Measurements from ENCODE around the gene KRT10. TPM values are rescaled to one million over a fixed set of nuclear protein-coding genes. Genes with fewer than 3 reads are reported as not detected.
"Not testable (repeated sequence)": the region's sequence is repeated elsewhere in the genome, so short reads cannot be mapped to it uniquely, and the experiment has no call there.

KRT10 gene
- 4.3 TPM for total RNA-seq

DNA sequence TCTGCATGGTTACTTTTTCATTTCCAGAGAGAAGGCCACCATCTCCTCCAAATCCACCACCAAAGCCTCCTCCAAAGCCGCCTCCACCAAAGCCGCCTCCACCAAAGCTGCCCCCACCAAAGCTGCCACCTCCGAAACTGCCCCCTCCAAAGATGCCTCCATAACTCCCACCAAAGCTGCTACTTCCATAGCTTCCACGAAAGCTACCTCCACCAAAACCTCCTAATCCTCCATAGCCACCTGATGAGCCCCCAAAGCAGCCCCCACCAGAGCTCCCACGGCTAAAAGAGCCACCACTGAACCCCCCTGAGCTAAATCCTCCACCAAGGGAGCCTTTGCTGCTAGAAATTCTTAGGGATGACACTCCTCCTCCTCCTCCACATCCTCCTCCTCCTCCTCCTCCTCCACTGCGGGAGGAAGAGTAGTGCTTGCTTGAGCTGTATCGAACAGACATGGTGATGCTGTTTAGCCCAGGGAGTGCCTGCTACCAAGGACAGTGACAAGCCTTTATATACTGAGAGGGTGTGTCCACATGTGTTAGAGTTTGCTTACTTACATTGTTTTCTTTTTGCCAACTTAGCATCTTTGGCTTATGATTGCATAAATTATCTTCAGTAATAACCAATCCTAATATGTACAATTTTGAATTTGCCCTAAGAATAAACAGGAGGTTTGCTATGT is at the start of gene KRT10:
TSS of gene KRT10 (minus strand) at position 483 of the 681 bp plus-strand sequence. CDS start at position 454, 29 bp downstream.
- no peak within 1 kb of the TSS for H3K4me3 ChIP-seq (ENCODE audit: low read length)
- H3K4me1 ChIP-seq (ENCODE audit: insufficient read depth, low read length), result peaks cover 10% of the 10 kb centered on the region
- no peaks in the 10 kb centered on the region for H3K9me3 ChIP-seq (ENCODE audit: low read depth, low read length)

DNA sequence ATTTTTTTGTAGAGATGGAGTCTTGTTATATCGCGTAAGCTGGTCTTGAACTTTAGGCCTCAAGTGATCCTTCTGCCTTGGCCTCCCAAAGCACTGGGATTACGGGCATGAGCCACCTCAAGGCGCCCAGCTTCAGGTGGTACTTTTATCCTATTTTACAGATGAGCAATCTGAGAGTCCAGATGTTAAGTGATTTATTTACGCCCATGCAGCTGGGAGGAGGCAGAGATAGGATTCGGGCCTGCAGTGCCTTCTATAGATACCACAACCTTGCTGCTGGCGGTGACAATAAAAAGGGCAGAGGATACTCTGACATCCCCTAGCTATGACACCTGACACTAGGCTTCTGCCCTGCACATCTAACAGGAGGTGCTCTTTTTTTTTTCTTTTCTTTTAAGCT is 48.9 kb upstream of the KRT10 start:
- peaks cover 10% of the 10 kb centered on the region for H3K27me3 ChIP-seq (ENCODE audit: insufficient read depth, low read length)

More for the DNA sequence above, at the start of gene KRT10:
- H3K27me3 ChIP-seq (ENCODE audit: insufficient read depth, low read length), result peaks cover 3% of the 10 kb centered on the region

DNA sequence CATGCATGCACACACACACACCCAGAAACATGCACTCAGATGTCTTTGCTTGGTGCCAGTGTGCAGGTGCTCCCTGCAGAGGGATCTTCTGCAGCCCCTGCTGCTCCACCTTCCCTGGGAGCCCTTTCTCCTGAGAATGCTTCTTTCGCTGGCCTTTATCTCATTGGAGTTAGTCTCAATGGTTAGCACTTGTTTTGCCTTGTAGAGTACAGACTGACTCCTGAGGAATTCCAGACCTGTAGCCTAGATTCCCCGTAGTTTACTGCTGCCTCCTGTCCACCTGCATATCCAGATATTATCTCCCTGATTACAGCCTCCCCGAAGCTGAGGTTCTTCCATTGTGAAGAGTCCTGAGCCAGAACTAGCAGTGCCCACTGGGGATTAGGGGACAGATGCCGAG is 47.7 kb upstream of the KRT10 start:
- no peaks in the 10 kb centered on the region for H3K9me3 ChIP-seq (ENCODE audit: low read depth, low read length)
- H3K27me3 ChIP-seq (ENCODE audit: insufficient read depth, low read length), result peaks cover 10% of the 10 kb centered on the region
- no peaks in the 10 kb centered on the region for H3K4me1 ChIP-seq (ENCODE audit: insufficient read depth, low read length)
- H3K4me3 ChIP-seq (ENCODE audit: low read length), result no peak overlapping the region

More for the DNA sequence above, 48.9 kb upstream of the KRT10 start:
- Histone ChIP-seq H3K9me3 (ENCODE audit: low read depth, low read length) (no peaks in the 10 kb centered on the region), H3K4me3 (ENCODE audit: low read length) (no peak overlapping the region), H3K4me1 (ENCODE audit: insufficient read depth, low read length) (no peaks in the 10 kb centered on the region)

DNA sequence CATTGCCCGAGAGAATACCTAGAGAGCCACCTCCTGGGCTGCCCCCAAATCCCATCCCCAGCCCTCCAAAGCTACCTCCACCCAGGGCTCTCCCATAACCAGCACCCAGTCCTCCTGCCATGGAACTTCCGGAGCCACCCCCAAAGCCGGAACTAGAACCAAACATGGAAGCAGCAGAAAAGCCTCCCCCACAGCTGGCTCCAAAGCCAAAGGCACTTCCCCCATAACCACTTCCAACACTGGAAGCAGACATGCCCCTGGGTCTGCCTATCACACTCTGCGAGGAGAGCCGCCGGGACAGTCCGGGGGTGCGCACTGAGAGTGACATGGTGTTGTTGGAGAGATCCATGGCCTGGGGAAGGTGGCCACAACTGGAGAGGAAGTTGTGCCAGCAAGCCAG is 44.4 kb upstream of the KRT10 start, which contains the start of gene KRT12:
TSS of gene KRT12 (minus strand) at position 386 of the 400 bp plus-strand sequence. CDS start at position 349, 37 bp downstream.
- peaks cover 10% of the 10 kb centered on the region for H3K27me3 ChIP-seq (ENCODE audit: insufficient read depth, low read length)
- H3K4me1 ChIP-seq (ENCODE audit: insufficient read depth, low read length), result no peaks in the 10 kb centered on the region
- no peaks in the 10 kb centered on the region for H3K9me3 ChIP-seq (ENCODE audit: low read depth, low read length)
- no peak within 1 kb of the TSS for H3K4me3 ChIP-seq (ENCODE audit: low read length)

DNA sequence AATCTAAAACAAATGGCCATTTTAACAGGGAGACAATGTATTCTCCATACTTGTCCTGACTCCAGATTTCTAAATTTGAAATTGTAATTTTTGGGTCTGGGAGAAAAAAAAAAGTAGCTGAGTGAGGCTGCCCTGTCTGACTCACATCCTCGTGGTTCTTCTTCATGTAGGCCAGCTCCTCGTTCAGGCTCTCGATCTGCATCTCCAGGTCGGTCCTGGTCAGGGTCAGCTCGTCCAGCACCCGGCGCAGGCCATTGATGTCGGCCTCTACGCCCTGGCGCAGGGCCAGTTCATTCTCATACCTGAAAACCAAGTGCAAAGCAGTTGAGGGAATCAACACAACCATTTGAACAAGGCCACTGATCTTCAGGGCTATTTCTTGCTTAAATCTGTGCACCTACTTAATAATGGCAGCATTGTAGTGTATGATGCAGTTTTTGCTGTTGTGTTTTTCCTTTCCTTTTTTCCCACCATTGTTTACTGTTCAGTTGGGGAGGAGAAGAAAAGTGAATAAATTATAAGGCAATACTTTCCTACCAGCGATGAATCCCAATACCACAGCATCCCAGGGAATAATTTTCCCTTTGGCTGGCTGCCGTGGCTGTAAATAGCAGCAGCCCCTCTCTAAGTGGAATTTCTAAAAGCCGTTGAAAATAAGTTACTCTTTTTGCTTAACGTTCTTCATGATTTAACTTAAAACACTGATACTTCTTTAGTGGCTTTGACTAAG is 42.4 kb upstream of the KRT10 start:
- no peak overlapping the region for H3K4me3 ChIP-seq (ENCODE audit: low read length)
- no peaks in the 10 kb centered on the region for H3K9me3 ChIP-seq (ENCODE audit: low read depth, low read length)
- no peaks in the 10 kb centered on the region for H3K4me1 ChIP-seq (ENCODE audit: insufficient read depth, low read length)
- peaks cover 7% of the 10 kb centered on the region for H3K27me3 ChIP-seq (ENCODE audit: insufficient read depth, low read length)

DNA sequence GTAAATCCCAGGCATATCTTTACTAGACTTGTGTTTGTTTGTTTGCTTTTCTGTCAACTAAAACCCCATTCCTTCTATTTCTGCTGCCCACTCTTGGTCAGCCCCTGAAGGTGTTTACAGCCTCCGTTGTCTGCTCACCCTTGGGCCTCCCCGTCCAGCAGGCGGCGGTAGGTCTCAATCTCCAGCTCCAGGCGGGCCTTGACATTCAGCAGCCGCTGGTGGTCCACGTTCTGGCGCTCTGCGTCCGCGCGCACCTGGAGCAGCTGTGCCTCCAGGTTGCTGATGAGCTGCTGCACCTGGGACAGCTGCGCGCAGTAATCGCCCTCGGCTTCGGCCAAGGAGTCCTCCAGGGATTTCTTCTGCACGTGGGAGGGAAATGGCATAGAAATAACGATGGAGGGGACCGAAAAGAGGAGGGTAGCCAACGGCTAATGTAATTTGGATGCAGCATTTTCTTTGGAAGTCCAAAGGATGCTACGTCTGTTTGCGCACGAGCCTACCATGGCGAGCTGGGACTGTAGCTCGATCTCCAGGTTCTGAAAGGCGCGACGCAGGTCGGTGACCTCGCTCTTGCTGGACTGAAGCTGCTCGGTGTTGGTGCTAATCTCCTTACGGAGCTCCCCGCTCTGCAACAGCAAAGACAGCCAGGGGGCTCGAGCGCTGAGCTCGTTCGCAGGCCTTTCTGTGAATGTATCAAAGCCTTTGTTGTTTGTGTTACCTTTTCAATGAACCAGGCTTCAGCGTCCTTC is 40.7 kb upstream of the KRT10 start:
- Histone ChIP-seq H3K9me3 (ENCODE audit: low read depth, low read length) (no peaks in the 10 kb centered on the region), H3K4me3 (ENCODE audit: low read length) (no peak overlapping the region), H3K4me1 (ENCODE audit: insufficient read depth, low read length) (no peaks in the 10 kb centered on the region), H3K27me3 (ENCODE audit: insufficient read depth, low read length) (peaks cover 5% of the 10 kb centered on the region)

DNA sequence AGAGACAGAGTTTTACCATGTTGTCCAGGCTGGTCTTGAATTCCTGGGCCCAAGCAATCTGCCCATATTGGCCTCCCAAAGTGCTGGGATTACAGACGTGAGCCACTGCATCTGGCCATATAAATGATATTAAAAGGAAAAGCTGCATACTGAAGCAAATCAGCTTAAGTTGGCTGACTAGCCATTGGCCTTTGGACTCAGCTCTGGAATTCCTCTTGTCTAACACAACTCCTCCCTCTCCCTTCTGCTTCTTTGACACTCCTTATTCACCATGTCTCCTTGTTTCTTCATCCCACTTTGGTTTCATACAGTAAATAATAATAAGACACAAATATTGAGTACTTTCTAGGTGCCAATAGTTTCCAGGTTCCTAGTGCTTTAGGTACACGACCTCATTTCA is 37.1 kb upstream of the KRT10 start:
- H3K4me1 ChIP-seq (ENCODE audit: insufficient read depth, low read length), result no peaks in the 10 kb centered on the region
- peaks cover 6% of the 10 kb centered on the region for H3K27me3 ChIP-seq (ENCODE audit: insufficient read depth, low read length)
- H3K4me3 ChIP-seq (ENCODE audit: low read length), result no peak overlapping the region
- no peaks in the 10 kb centered on the region for H3K9me3 ChIP-seq (ENCODE audit: low read depth, low read length)

DNA sequence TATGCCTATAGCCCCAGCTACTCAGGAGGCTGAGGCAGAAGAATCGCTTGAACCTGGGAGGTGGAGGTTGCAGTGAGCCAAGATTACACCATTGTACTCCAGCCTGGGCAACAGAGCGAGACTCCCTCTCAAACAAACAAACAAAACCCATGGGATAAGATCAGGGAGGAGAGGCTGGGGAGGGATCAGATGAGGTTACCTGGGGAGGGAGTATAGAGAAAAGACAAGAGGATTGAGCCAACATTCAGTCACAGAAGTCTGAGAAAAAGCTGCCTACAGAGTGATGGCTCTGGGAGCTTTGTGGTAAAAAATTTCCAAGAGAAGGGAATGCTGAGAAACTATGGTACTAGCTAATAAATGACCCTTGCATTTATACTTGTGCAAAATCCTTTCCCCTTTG is 36.3 kb upstream of the KRT10 start:
- not testable (repeated sequence) for H3K4me3 ChIP-seq (ENCODE audit: low read length); H3K27me3 ChIP-seq (ENCODE audit: insufficient read depth, low read length); H3K4me1 ChIP-seq (ENCODE audit: insufficient read depth, low read length); H3K9me3 ChIP-seq (ENCODE audit: low read depth, low read length)

DNA sequence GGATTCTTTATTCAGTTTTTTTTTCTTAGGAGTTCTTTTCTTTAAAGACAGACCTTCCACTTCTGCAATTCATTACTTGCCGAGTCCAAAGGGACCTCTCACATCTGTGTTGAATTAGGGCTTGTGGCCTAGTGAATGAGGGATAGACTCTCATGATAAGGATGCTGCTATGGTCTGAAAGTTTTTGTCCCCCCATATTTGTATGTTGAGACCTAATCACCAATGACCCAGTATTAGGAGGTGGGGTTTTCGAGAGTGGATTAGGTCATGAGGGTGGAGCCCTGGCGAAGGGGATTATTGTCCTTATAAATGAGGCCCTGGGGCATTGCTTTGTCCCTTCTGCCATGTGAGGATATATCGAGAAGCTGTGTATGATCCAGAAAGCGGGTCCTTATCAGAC is 35.1 kb upstream of the KRT10 start:
- H3K4me3 ChIP-seq (ENCODE audit: low read length), result no peak overlapping the region
- H3K4me1 ChIP-seq (ENCODE audit: insufficient read depth, low read length), result no peaks in the 10 kb centered on the region
- H3K27me3 ChIP-seq (ENCODE audit: insufficient read depth, low read length), result peaks cover 9% of the 10 kb centered on the region
- no peaks in the 10 kb centered on the region for H3K9me3 ChIP-seq (ENCODE audit: low read depth, low read length)

DNA sequence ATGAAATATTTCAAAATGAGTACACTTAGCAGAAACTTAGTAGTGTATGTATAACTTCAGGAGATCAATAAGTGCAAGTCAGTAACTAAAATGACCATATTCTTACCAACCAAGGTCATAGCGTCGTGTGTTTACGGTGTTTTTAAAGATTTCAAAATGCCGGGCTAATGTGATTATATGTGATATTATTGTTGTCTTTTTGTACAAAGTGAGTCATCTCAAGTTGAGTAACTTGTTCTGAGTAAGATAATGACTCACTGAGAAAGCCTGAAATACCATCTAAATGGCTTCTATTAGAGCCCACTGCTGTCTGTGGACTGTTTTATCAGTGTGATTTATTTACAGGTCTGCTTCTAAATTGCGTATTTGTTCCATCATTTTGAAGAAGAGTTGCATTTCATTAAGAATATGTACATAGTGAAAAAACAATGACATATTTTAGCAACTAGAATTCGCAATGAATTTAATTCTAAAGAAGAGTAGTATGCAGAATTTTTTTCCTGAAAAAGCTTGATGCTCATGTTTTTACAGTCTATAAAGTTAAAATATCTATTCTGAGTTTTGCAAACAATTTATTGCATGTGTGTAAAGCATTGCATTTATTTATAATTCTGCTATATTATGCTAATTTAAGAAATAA is 31.9 kb upstream of the KRT10 start:
- Histone ChIP-seq H3K9me3 (ENCODE audit: low read depth, low read length) (no peaks in the 10 kb centered on the region), H3K27me3 (ENCODE audit: insufficient read depth, low read length) (peaks cover 12% of the 10 kb centered on the region), H3K4me1 (ENCODE audit: insufficient read depth, low read length) (no peaks in the 10 kb centered on the region), H3K4me3 (ENCODE audit: low read length) (no peak overlapping the region)

DNA sequence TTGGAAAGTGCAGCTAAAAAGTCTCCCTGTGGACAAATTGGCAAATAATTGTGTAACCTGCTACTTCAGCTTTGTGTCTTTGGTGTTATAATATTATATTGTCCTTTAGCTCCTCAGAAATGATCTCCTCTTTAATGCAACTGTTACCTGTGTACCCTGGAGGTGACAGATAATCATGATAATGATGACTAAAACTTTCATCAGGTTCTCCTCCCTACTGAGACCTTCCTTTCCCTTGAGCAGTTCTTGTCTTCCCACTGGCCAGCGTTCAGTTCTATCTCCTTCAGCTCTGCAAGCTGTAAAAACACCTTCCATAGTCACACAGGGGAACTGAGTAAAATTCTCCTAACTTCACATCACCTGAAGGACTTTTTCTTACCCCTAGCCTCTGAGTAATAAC is 29.9 kb upstream of the KRT10 start:
- Histone ChIP-seq H3K4me3 (ENCODE audit: low read length) (no peak overlapping the region), H3K9me3 (ENCODE audit: low read depth, low read length) (no peaks in the 10 kb centered on the region), H3K27me3 (ENCODE audit: insufficient read depth, low read length) (peaks cover 23% of the 10 kb centered on the region), H3K4me1 (ENCODE audit: insufficient read depth, low read length) (no peaks in the 10 kb centered on the region)

DNA sequence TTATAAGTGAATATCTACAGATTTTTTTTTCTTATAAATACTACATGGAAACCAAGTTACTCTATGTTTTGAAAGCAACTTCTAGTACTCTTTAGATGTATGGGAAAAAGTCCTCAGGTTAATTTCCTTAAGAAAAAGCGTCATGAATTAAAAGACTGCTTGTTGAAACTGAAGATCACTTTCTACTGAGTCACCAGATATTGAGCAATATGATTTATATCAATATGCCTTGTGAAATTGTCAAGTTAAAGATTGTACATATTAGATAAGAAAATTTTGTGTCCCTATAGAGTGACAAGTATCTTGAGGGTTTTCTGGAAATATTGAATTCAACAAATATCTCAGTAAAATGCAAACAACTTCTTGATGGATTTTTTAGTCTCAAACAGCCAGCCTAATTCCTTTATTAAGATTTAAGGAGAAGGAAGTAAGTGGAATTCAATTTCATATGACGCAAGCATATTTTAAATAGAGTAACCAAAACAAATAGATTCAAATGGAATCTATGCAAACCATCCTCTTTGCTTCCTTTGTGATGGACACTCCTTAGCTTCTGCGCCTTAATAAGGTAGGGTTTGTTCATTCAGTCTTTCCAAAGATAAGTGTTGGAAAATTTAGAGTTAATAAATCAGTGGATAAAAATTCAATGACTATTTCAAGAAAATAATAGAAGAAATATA is 28.0 kb upstream of the KRT10 start:
- H3K9me3 ChIP-seq (ENCODE audit: low read depth, low read length), result no peaks in the 10 kb centered on the region
- H3K4me1 ChIP-seq (ENCODE audit: insufficient read depth, low read length), result no peaks in the 10 kb centered on the region
- H3K4me3 ChIP-seq (ENCODE audit: low read length), result no peak overlapping the region

DNA sequence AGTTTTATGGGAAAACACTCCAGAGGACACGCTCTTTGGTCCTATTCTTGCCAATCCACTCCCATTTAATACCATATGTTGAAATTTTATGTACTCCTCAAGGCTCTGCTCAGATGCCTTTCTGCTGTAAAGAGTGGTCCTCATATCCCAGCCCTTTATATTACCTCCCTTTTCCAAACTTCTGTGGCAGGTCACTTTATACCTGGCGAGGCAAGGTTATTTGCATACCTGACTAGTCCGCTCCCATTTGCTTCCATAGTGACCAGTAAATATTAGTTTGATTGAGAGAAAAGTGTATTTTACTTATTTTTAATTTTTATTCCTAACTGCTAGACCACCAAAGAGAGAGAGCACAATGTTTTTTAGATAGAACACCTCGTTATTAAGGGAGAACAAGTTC is 27.3 kb upstream of the KRT10 start:
- H3K27me3 ChIP-seq (ENCODE audit: insufficient read depth, low read length), result peaks cover 30% of the 10 kb centered on the region
- no peaks in the 10 kb centered on the region for H3K9me3 ChIP-seq (ENCODE audit: low read depth, low read length)
- no peak overlapping the region for H3K4me3 ChIP-seq (ENCODE audit: low read length)
- H3K4me1 ChIP-seq (ENCODE audit: insufficient read depth, low read length), result no peaks in the 10 kb centered on the region

More for the DNA sequence above, 28.0 kb upstream of the KRT10 start:
- peaks cover 26% of the 10 kb centered on the region for H3K27me3 ChIP-seq (ENCODE audit: insufficient read depth, low read length)

DNA sequence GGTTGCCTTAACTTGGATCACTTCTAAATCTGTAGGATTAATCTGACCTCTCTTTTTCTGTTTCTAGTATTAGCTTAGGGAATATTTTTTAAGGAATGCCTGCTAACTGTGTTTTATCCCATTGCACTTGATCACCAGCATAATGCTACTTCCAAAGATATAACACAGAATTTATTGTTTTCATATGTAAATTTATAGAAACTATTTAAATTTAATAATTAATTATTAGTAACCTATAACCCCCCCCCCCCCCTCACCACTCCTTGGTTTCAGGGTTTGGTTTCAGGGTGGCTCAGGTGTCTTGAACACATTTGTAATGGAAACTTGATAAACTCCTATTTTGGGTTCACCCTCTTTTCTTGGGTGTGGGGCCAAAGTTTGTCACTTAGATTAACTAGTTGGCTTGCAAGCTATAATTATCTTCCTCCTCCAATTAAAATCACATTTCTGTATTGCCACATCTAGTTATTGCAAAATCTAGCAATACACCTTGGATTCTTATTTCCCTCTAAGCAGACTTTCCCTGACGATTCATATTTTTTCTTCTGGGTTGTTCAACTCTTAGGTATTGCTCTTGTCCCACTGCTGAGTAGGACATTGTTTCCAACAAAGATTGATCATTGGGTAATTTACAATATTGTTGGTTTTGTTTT is 26.3 kb upstream of the KRT10 start:
- Histone ChIP-seq H3K27me3 (ENCODE audit: insufficient read depth, low read length) (peaks cover 30% of the 10 kb centered on the region), H3K4me1 (ENCODE audit: insufficient read depth, low read length) (no peaks in the 10 kb centered on the region), H3K4me3 (ENCODE audit: low read length) (no peak overlapping the region), H3K9me3 (ENCODE audit: low read depth, low read length) (no peaks in the 10 kb centered on the region)

Measured in mononuclear cell (primary cell).